NB4 (cell line): ENCODE results near the gene OTOP1.

Source experiments
- POLR2A ChIP-seq: IDR thresholded peaks from 2 replicates; pipeline ENCODE4 v1.6.1; 2011; ENCODE audit warnings: mild to moderate bottlenecking; ENCODE audit not compliant: insufficient read length; ENCODE audit errors: extremely low read depth
- TF ChIP-seq, protein P1 (sequence below): IDR thresholded peaks from one replicate; pipeline ENCODE4 v1.5.1; 2012; ENCODE audit warnings: low read depth, low read length

DNA sequence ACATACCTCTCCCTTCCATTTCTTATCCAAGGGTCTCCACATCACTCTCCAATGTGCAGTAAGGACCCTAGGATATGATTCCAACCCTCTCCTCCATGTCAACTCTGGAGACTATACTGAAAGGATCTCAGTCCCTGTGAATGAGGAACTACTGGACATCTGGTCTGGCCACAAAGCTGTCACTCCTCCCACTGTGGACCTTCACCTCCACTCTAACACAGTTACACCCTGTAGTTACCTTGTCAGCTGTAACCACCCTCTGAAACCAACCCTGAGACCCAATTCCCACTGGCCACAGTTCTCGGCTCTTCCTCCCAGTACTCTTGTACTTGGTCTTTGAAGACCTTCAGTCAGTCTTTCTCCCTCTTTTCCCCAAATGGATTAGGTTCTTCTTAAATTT is 18.4 kb upstream of the OTOP1 start:
- TF ChIP-seq, protein P1, sequence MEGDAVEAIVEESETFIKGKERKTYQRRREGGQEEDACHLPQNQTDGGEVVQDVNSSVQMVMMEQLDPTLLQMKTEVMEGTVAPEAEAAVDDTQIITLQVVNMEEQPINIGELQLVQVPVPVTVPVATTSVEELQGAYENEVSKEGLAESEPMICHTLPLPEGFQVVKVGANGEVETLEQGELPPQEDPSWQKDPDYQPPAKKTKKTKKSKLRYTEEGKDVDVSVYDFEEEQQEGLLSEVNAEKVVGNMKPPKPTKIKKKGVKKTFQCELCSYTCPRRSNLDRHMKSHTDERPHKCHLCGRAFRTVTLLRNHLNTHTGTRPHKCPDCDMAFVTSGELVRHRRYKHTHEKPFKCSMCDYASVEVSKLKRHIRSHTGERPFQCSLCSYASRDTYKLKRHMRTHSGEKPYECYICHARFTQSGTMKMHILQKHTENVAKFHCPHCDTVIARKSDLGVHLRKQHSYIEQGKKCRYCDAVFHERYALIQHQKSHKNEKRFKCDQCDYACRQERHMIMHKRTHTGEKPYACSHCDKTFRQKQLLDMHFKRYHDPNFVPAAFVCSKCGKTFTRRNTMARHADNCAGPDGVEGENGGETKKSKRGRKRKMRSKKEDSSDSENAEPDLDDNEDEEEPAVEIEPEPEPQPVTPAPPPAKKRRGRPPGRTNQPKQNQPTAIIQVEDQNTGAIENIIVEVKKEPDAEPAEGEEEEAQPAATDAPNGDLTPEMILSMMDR = no peak
- no peak for TF ChIP-seq POLR2A
